Kidney epithelial cell (primary cell): ENCODE measurements around the gene MRPL12. TPM values are rescaled to one million over a fixed set of nuclear protein-coding genes. Genes with fewer than 3 reads are reported as not detected.

Source experiments
- DNase-seq: peaks from one replicate; pipeline ENCODE4 v3.0.0-alpha.2; 2010; ENCODE audit warnings: low read depth
- H3K27me3 ChIP-seq: 2 replicates; pipeline ENCODE4 v1.6.0; 2011; ENCODE audit warnings: low read length; ENCODE audit not compliant: control insufficient read depth, insufficient read depth
- H3K36me3 ChIP-seq: 2 replicates; pipeline ENCODE4 v1.5.1; 2011; ENCODE audit warnings: low read length; ENCODE audit not compliant: control insufficient read depth, insufficient read depth
- H3K4me3 ChIP-seq: 2 replicates; pipeline ENCODE4 v1.5.1; 2011; ENCODE audit warnings: low read depth, mild to moderate bottlenecking, control low read depth, low read length
- total RNA-seq: library from RNA; depleted of rRNA; stranded (reverse); fragments of >200 nt; gene quantifications from 2 replicates; pipeline ENCODE4 v1.2.3, GENCODE V29; 2015
- TF ChIP-seq, protein P1 (sequence below): IDR thresholded peaks from 2 replicates; pipeline ENCODE4 v1.5.1; 2011; ENCODE audit warnings: mild to moderate bottlenecking, moderate library complexity, low read length, control low read depth, inconsistent platforms; ENCODE audit not compliant: insufficient read depth, poor library complexity, severe bottlenecking

MRPL12 gene
- total RNA-seq, 1 donor from 2014 or later: 70.5 TPM

GRCh38 chr17:81711814-81712467 is 8.8 kb downstream of the MRPL12 start, which contains the start of gene SLC25A10:
Gene SLC25A10 (plus strand): TSS chr17:81712284. CDS start chr17:81712427, 143 bp downstream.
- peak; percentile 45 for DNase-seq
- no peaks in the 10 kb centered on the region for H3K36me3 ChIP-seq

GRCh38 chr17:81712468-81713003 is 9.4 kb downstream of the MRPL12 start:
- TF ChIP-seq, protein P1, sequence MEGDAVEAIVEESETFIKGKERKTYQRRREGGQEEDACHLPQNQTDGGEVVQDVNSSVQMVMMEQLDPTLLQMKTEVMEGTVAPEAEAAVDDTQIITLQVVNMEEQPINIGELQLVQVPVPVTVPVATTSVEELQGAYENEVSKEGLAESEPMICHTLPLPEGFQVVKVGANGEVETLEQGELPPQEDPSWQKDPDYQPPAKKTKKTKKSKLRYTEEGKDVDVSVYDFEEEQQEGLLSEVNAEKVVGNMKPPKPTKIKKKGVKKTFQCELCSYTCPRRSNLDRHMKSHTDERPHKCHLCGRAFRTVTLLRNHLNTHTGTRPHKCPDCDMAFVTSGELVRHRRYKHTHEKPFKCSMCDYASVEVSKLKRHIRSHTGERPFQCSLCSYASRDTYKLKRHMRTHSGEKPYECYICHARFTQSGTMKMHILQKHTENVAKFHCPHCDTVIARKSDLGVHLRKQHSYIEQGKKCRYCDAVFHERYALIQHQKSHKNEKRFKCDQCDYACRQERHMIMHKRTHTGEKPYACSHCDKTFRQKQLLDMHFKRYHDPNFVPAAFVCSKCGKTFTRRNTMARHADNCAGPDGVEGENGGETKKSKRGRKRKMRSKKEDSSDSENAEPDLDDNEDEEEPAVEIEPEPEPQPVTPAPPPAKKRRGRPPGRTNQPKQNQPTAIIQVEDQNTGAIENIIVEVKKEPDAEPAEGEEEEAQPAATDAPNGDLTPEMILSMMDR: peak; percentile 14
- DNase-seq: no peak
- H3K4me3 ChIP-seq: peak overlapping the region; percentile 56
- peaks cover 1% of the 10 kb centered on the region for H3K36me3 ChIP-seq
- no peaks in the 10 kb centered on the region for H3K27me3 ChIP-seq

More at GRCh38 chr17:81711814-81712467, 8.8 kb downstream of the MRPL12 start, which contains the start of gene SLC25A10:
- TF ChIP-seq, protein P1: no peak
- no peaks in the 10 kb centered on the region for H3K27me3 ChIP-seq
- peak within 1 kb of the TSS; percentile 56 for H3K4me3 ChIP-seq

DNA sequence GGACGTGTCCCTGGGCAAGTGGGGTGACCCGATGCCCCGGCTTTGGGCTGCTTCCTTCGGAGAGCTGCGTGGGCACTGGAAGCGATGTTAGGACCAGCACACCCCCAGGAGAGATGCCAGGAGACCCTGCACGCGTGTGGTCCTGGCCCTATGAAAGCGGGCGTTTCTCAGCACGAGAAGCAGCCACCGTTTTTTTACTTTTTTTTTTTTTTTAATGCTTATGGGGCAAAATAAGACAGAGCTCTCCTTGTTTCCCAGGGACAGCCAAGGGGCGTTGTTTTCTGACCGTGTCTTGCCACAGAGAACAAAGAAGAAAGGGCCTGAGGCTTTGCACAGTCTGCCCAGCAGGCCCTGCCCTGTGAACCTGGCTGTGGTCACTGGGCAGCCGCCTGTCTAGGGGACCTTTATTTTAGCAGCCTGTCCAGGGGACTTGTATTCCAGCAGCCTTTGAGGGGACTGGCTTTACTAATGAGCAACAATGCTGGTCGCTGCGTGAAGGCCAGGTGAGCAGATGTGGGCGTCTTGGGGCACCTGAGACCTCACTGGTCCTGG is 9.9 kb downstream of the MRPL12 start:
- TF ChIP-seq, protein P1: no peak
- Histone ChIP-seq H3K36me3 (peaks cover 1% of the 10 kb centered on the region), H3K27me3 (no peaks in the 10 kb centered on the region), H3K4me3 (peak overlapping the region; percentile 56)
- DNase-seq: no peak

DNA sequence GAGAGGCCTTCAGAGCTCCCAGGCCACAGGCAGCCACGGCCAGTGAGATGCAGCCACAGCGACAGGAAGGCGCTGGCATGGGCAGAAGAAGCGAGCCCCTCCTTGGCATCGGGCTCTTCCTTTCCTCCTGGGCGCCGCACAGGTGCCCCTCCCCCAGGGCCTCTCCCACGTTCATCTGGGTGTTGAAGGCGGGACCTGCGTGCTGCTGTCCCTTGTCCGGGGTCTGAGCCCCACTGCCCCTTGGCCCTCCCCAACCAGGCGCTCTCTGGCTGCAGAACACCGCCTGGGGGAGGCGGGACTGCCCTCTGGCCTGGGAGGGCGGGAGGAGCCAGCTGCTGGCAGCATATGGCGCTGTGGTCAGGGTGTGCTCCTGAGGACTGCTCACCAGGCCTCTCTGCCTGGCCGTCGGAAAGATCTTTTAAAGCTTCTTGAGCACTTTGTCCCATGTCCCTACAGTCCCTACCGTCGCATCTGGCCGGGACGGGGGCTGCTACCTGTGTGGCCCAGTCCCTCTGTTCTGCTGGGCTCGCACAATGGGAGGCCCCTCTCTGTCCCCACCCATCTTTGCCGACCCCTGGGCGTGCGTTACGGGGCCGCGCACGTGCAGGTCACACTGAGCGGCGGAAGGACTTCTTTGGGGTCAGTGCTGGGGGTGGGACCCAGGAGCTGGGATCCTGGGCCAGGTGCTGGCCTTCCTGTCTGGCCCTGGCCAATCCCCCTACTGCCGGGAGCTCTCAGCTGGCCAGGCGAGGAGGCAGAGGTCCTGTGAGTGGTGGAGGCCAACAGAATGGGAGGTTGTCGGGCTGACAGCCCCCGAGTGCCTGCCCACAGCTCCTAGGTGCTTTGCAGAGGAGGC is 10.6 kb downstream of the MRPL12 start:
- TF ChIP-seq, protein P1: no peak
- no peak for DNase-seq
- Histone ChIP-seq H3K27me3 (no peaks in the 10 kb centered on the region), H3K36me3 (peaks cover 1% of the 10 kb centered on the region), H3K4me3 (peak overlapping the region; percentile 56)

DNA sequence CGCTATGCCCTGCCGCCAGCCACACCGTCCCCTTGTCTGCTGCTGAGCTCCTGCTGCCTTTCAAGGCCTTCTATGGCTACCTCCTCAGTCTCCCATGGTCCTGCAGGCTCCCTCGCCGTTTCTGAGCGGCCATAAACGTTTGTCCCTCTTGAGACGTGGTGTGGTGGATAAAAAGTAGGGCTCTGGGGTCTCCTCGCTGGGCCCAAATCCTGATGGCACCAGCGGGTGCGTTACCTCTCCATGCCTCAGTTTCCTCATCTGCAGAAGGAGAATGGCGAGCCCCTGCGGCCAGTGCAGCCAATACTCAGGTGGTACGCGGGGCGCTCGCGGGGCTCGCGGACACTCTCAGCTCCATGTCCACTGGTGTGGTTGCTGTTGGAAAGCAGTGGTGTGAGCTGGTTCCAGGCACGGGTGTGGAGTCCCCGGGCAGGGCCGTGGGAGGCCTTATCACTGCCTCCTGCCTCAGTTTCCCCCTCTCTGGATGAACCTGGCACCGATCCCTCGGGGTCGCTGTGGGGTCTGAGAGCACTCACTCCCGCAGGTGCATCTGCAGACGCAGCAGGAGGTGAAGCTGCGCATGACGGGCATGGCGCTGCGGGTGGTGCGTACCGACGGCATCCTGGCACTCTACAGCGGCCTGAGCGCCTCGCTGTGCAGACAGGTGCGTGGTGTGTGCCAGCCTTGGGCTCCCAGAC is 11.4 kb downstream of the MRPL12 start:
- Histone ChIP-seq H3K27me3 (no peaks in the 10 kb centered on the region), H3K4me3 (no peak overlapping the region), H3K36me3 (peaks cover 1% of the 10 kb centered on the region)
- no peak for DNase-seq
- TF ChIP-seq, protein P1: no peak
